DLD1 (cell line): Measurements from ENCODE around the gene SLC25A41.
"Not testable (repeated sequence)": the region's sequence is repeated elsewhere in the genome, so short reads cannot be mapped to it uniquely, and the experiment has no call there.

ENCODE experiments used
- in situ Hi-C: cut with HindIII; loops from 2 replicates; pipeline ENCODE4 v1.10.0; 2017; ENCODE audit warnings: low sequenced_read_pairs

The SLC25A41 gene

DNA sequence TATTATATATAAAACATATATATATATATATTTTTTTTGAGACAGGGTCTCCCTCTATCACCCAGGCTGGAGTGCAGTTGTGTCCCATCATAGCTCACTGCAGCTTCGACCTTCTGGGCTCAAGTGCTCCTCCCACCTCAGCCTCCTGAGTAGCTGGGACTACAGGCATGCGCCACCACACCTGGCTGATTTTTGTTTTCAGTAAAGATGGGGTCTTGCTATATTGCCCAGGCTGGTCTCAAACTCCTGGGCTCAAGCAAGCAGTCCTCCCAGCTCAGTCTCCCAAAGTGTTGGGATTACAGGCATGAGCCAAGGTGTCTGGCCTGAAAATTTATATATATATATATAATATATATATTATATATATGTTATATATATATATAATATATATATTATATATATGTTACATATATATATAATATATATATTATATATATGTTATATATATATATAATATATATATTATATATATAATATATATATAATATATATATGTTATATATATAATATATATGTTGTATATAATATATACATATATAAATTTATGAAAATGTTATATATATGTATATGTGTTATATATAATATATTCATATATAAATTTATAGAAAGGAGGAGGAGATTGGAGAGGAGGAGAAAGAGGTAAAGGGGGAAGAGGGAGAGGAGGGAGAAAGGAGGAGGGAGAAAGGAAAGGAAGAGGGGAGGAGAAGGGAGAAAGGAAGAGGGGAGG lies 4.7 kb downstream of the SLC25A41 start:
- in situ Hi-C loops = not testable (repeated sequence)

DNA sequence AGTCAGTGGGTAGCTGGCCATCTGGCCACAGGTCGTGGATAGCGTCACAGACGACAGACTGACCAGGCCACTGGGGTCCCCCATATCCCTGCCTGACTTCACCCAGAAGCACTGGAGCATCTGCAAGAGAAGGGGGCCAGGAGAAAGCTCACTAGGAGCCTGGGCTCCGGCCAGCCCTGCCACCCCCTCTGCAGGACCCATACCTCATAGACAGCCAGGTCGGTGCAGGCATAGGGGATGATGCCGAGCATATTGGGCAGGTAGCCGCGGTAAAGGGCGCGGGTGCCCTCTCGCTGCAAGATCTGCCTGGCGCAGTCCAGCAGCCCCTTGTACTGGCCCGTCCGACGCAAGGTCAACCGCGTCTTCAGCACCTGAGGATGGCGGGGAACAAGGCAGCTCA lies 6.4 kb downstream of the SLC25A41 start:
- in situ Hi-C loops = no loop called here

DNA sequence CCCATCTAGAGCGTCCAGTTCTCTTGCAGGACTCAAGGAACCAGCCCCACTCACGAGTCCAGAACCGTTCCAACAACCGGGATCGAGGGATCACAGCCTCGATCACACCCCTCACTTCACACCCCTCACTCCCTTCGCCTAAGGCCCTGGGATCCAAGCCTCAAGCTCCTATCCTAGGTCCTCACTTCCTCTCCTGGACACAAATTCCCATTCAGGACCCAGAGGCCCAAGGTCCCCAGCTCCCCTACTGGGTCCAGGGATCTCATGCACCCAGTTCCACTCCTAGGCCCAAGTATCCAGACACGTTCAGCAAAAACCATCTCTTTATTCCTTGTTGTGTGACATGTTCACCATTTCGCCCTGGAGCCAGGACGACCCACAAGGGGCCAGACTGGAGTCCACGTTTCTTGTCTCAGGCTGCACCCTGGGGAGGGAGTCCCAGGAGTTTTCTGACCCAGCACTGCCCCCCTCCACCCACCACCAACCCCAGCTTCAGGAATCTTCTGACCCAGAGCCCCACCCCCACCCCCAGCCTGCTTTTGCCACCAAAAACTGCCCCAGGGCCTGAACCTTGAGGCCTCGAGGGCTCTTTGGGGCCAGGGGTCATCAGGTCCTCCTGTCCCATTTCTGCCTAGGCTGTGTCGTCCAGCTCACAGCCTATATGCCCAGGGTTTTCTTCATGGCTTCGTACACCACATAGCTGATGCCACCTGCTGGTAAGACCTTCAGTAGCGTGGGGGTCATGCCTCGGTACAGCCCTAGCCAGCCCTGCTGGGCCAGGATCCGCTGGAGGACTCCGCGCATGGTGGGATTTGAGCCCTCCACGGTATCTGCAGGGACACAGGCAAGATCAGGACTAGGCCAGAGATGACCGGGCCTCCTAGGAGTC lies 7.6 kb downstream of the SLC25A41 start:
- in situ Hi-C loops = no loop called here

GRCh38 chr19:6424939-6425731 lies 8.4 kb downstream of the SLC25A41 start:
- in situ Hi-C loops = no loop called here

GRCh38 chr19:6424195-6424938 lies 9.2 kb downstream of the SLC25A41 start, which contains the start of gene KHSRP:
Gene KHSRP (minus strand): TSS chr19:6424811. CDS start chr19:6424701, 110 bp downstream.
- in situ Hi-C loops = no loop called here

GRCh38 chr19:6423499-6424194 lies 9.9 kb downstream of the SLC25A41 start:
- in situ Hi-C loops = no loop called here

DNA sequence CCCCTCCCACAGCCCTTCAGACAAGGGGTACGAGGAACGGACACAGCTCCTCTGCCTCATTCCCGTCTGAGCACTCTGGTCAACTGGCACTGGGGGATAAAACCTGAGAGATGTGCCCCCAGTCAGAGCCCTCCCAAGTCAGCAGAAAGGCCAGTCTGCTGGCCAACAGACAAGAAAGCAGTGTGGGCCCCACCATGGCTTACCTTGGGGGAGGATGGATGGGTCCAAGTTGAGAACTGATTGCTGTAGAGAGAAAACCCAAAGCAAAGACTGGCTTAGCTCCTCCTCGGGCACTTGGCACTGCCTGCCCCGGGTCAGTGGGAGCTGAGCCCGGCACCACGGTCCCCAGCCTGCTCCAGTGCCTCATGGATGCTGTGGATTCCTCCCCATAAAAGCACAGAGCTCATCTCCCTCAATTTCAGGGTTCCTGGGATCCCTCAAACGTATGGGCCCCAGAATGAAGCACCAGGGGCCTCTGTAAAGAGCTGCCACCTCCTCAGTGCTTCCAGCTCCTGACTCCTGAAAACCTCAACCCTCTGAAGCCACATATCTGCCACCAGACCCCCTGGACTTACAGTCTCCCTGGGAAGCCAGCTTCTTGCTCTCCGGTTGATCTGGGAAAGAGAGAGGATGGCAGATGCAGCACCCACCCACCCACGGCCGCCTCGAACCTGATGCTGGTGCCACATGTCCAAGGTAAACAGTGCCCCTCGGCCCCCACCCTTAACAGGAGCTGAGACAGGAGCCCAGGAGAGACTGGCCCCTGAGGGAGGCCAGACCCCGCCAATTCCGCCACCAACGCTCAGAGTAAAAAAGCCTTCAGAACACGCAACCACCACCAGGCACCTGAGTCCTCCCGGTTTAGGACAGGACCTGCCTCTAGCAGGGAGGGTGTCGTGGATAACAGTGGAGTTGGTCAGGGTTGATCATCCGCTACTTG lies 12.2 kb downstream of the SLC25A41 start:
- in situ Hi-C loops = no loop called here

- in situ Hi-C loops = no loop called here
Measured at GRCh38 chr19:6418562-6418932, 15.0 kb downstream of the SLC25A41 start.

DNA sequence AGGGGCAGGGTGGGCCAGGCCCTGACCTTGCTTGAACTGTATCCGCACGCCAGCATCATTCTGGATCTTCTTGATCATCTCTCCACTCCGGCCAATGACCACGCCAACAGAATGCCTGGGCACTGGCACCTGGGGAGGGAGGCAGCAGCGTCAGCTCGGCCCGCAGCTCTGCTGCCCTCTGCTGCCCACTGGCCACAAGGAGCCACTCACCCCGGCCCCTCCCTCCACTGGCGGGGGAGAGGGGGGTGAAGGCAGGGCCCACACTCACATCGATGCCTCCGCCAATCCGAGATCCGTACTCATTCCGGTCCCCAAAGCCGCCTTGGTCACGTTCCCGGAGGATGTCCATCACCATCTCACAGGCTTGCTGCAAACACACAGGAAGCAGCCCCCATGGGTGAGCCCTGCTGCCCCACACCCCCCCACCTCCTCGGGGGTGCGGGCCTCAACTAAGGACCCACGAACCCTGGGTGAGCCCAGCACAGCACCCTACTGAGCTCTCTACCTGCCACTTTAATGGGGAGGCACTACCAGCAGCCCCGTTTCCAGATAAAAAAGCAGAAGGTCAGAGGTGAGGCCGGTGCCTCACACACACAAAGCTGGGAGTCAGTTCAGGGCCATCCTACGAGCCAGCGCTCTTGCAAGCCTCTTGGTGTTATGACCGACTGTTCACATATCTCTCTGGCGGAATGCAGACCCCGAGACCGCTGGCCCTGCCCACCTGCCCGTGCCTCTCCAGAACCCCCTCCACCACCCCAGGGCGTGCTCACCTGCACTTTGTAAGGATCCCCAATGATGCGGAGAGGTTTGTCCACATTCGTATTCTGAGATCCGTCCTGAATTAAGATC lies 15.6 kb downstream of the SLC25A41 start:
- in situ Hi-C loops = no loop called here

DNA sequence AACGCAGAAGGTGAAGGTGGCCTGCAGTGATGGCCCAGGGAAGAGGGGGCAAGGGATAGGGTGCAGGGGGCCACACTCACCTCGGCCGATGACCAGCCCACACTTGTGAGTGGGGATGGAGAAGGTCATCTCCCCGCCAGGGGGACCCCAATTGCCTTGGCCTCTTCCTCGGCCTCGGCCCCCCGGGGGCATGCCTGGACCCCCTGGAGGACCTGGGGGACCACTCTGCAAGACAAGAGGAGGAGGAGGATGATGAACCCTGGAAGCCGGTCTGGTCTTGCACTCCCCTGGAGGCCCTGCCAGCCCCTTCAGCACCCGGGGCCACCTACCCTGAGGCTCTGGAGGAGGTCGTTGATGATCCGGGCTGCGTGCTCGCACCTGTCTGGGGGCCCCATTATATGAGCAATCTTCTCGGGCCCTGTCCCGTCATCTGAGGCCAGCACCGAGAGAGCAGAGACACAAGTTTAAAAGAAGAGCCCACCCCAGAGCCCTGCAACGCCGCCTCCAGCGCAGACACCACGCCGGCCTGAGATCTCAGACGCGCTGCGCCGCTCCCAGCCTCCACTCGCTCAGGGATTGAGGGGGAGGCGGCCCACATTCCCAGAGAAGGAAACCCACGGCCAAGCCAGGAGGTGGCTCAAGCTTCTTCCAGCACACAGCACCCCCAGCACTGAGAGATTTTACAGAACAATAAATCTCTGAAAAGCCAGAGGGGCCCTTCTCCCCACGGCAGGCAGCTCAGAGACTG lies 16.7 kb downstream of the SLC25A41 start:
- in situ Hi-C loops = no loop called here

- in situ Hi-C loops = no loop called here
Measured at GRCh38 chr19:6415591-6416190, 17.9 kb downstream of the SLC25A41 start.

GRCh38 chr19:6414793-6415590 lies 18.6 kb downstream of the SLC25A41 start:
- in situ Hi-C loops = no loop called here

- in situ Hi-C loops = no loop called here
Measured at GRCh38 chr19:6413721-6414643, 19.6 kb downstream of the SLC25A41 start.

GRCh38 chr19:6413291-6413690 lies 20.3 kb downstream of the SLC25A41 start:
- in situ Hi-C loops = no loop called here
